Measurements from ENCODE around the gene CLK1.
A peak's percentile ranks its signal among the peaks of the same experiment; 100 is the strongest.

CLK1 gene

DNA sequence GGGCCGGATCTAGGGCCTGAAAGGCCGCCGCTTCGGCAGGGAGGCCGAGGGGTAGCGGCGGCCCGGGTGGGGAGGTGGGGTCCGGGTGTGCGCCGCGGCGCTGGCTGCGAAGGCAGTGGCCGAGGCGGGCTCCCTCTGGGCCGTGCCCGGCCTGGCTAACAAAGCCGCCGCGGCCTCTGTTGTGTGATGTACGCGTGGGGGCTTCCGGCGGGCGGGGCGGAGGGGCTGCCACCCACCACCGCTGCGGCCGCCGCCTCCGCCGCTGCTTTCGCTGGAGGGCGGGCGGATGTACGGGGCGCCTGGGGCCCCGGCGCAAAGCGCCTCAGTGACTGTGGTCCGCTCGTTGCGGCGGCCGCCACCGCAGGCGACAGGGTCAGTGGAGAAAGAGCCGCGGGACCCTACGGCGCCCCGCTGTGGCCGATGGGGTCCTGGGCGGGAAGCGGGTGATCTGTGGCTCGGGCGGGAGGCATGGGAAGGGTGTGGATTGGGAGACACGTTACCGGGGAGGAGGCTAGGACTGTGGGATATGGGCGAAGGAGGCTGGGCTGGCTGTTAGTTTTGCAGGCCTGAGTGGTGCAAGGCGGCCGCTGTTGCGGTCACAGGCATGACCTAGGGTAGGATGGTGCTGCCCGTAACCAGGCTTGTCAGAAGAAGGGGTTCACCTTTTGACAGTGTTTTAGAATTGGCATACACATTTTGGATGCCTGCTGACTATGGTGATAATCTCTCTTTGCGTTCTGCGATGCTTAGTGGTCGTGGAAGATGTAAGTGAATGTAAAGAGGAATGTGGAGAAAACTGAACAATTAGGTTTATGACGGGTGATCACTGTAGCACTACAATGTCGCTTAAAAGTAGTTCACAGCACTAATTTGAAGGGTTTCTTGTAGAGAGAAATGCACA is 52.1 kb downstream of the CLK1 start:
- TF ChIP-seq FOXM1 (IDR thresholded peaks at IDR 0.05; ENCODE audit: borderline replicate concordance, low read depth): no peak
- TF ChIP-seq TAF1 (IDR thresholded peaks at IDR 0.05; ENCODE audit: low read depth): no peak; the same call in 1 of the 2 replicates
- peak; percentile 16; the same call in 1 of the 2 replicates for TF ChIP-seq EGR1 (IDR thresholded peaks at IDR 0.05)
- TF ChIP-seq, protein P1, sequence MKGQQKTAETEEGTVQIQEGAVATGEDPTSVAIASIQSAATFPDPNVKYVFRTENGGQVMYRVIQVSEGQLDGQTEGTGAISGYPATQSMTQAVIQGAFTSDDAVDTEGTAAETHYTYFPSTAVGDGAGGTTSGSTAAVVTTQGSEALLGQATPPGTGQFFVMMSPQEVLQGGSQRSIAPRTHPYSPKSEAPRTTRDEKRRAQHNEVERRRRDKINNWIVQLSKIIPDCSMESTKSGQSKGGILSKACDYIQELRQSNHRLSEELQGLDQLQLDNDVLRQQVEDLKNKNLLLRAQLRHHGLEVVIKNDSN (IDR thresholded peaks at IDR 0.05): no peak
- TF ChIP-seq YY1 (IDR thresholded peaks at IDR 0.05; ENCODE audit: low read depth): no peak
- TF ChIP-seq CREB1 (IDR thresholded peaks at IDR 0.05; ENCODE audit: low read depth): no peak
- peak; percentile 84 for TF ChIP-seq ZBTB7A (IDR thresholded peaks at IDR 0.05; ENCODE audit: low read depth)
- TF ChIP-seq MAX (IDR thresholded peaks at IDR 0.05): peak; percentile 57; the same call in 1 of the 2 replicates

DNA sequence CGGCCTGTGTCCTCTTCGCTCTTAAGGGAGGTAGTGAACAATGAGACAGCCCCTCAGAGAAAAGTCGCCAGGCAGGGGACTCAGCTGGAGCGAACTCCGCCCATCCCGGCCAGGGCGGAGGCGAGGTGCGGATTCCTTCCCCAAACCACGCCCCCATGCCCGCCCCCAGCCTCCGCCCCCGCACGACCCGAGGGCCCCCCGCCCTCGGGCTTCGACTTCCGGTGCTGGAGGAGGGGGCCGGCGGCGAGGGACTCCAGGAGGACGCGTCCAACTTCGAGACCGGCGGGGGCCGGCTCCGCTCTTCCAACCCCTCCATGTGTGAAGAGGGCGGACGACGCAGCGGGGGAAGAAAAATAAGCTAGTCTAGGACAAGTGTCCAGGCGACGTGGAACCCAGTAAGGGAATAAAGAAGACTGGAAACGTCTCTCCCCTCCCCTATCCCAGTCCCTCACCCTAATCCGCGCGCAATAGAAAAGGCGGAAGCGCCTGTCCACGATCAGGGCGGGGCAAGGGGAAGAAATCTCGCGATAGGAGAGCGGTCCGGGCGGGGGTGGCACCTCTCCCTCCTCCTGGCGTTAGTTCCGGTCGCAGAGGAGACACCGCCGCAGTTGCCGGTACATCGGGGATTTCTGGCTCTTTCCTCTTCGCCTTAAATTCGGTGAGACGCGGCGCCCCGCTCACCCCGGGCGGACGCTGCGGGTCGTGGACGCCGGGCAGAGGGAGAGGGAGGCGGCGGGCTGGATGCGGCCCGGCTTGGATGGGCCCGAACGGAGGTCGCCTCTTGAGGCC is 52.9 kb downstream of the CLK1 start, which contains the start of gene BZW1:
BZW1 (plus strand) TSS at position 578 of the 789 bp plus-strand sequence. CDS start 1,308 bp downstream, outside the sequence.
- TF ChIP-seq TEAD4 (IDR thresholded peaks at IDR 0.05) (no peak), TCF12 (IDR thresholded peaks at IDR 0.05; ENCODE audit: low read depth) (no peak), TAF1 (IDR thresholded peaks at IDR 0.05; ENCODE audit: low read depth) (peak; percentile 89), REST (IDR thresholded peaks at IDR 0.05; ENCODE audit: low read depth) (no peak; the same call in 1 of the 2 replicates), FOXM1 (IDR thresholded peaks at IDR 0.05; ENCODE audit: borderline replicate concordance, low read depth) (no peak), YY1 (IDR thresholded peaks at IDR 0.05; ENCODE audit: low read depth) (peak; percentile 29; the same call in 1 of the 2 replicates), MAX (IDR thresholded peaks at IDR 0.05) (peak; percentile 23; the same call in 1 of the 2 replicates), RAD21 (IDR thresholded peaks at IDR 0.05; ENCODE audit: low read depth) (no peak), EP300 (IDR thresholded peaks at IDR 0.05; ENCODE audit: borderline replicate concordance) (peak; percentile 25; the same call in 1 of the 2 replicates), ZBTB7A (IDR thresholded peaks at IDR 0.05; ENCODE audit: low read depth) (no peak), CREB1 (IDR thresholded peaks at IDR 0.05; ENCODE audit: low read depth) (peak; percentile 26; the same call in 1 of the 2 replicates), EGR1 (IDR thresholded peaks at IDR 0.05) (peak; percentile 92), CEBPB (IDR thresholded peaks at IDR 0.05) (no peak), NFIC (IDR thresholded peaks at IDR 0.05) (no peak)
- TF ChIP-seq, protein P1 (IDR thresholded peaks at IDR 0.05): no peak

DNA sequence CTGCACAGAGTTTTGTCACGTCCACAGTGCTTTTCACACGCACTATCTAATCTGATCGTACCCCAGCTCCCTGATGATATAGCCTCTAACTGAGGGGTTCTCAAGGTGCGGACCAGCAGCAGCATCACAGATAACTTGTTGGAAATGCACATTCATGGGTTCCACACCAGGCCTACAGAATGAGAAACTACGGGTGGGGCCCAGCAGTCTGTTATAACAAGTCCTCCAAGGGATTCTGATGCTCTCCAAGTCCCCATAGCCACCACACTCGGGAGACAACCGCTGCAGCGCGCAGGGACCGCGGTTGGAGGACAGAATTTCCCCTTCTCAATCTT is 53.5 kb downstream of the CLK1 start:
- TF ChIP-seq RAD21 (IDR thresholded peaks at IDR 0.05; ENCODE audit: low read depth) (no peak), TEAD4 (IDR thresholded peaks at IDR 0.05) (no peak), FOXM1 (IDR thresholded peaks at IDR 0.05; ENCODE audit: borderline replicate concordance, low read depth) (no peak)

DNA sequence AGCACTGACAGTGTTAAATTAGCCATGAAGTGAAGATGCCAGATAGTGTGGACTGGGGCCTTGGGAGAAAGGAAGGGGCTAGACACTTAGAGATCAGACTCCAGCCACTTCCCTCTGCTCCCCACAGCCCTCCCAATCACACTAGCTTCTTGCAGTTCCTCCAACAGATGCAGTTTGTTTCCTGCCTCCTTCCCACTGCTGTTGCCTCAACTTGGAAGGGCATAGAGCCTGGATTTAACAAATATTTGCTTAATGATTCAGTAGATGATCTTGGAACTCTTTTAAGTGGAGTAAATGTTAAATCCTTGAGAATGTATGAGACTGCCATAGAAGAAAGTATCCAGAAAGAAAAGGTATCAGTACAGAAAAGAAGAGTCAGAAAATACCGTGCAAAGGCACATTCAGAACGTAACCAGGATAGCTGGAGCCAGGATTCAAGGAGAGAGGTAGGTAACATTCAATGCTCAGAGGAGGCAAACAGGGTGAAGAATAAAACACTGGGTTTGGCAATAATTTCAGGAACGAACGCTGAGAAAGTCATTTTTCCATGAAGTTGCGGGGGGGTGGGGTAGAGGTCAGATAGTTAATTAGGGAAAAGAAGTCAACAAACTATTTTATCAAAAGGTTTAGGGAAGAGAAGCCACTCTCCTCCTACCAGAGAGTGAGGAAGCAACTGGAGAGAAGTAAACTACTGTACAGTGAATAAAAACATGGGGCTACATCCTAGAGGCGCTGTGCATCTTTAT is 54.0 kb downstream of the CLK1 start:
- no peak for TF ChIP-seq EGR1 (IDR thresholded peaks at IDR 0.05)
- TF ChIP-seq REST (IDR thresholded peaks at IDR 0.05; ENCODE audit: low read depth): no peak
- TF ChIP-seq TAF1 (IDR thresholded peaks at IDR 0.05; ENCODE audit: low read depth): no peak
- TF ChIP-seq CEBPB (IDR thresholded peaks at IDR 0.05): no peak
- TF ChIP-seq NFIC (IDR thresholded peaks at IDR 0.05): no peak
- TF ChIP-seq ZBTB7A (IDR thresholded peaks at IDR 0.05; ENCODE audit: low read depth): no peak
- no peak for TF ChIP-seq FOXM1 (IDR thresholded peaks at IDR 0.05; ENCODE audit: borderline replicate concordance, low read depth)
- TF ChIP-seq, protein P1 (IDR thresholded peaks at IDR 0.05): no peak
- TF ChIP-seq CREB1 (IDR thresholded peaks at IDR 0.05; ENCODE audit: low read depth): no peak
- no peak for TF ChIP-seq EP300 (IDR thresholded peaks at IDR 0.05; ENCODE audit: borderline replicate concordance)
- TF ChIP-seq RAD21 (IDR thresholded peaks at IDR 0.05; ENCODE audit: low read depth): no peak
- TF ChIP-seq MAX (IDR thresholded peaks at IDR 0.05): no peak

All from Ishikawa (cell line).